ENCODE measurements around the gene FOXO6. TPM values are rescaled to one million over a fixed set of nuclear protein-coding genes. Genes with fewer than 3 reads are reported as not detected.

Gene FOXO6
- total RNA-seq, 2 donors from 2014 or later, result not detected

DNA sequence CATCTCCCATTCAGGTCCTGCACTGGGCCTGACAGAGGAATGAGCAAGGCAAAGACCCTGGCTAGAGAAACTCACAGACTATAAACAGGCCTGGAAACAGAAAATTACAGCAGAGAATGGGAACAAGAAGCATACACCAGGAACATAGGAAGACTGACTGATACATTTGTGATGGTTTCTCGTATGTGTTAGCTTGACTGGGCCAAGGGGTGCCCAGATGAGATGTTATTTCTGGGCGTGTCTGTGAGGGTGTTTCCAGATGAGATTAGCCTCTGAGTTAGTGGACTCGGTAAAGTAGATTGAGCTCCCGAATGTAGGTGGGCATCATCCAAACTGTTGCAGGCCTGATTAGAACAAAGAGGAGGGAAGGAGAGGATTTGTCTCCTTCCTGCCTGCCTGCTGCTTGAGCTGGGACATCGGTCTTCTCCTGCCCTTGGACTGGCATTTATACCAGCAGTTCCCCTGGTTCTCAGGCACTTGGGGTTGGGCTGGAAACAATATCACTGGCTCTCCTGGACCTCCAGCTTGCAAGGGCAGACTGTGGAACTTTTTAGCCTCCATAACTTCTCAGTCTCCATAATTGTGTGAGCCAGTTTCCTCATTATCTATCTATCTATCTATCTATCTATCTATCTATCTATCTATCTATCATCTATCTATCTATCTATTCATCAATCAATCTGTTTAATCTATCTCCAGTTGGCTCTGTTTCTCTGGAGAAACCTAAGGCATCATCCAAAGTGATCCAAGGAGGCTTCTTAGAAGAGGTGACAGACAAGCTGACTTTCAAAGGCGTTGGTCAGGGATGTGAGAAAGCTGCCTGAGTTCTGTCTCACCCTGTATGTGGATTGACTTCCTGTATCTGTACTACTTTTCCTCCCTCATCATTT lies 9.7 kb upstream of the FOXO6 start:
- DNase-seq (ENCODE audit: low spot score) (no peak), ATAC-seq (no peak)
- H3K4me1 Mint-ChIP-seq (ENCODE audit: low read depth in 2 of 2), result peaks cover 16 to 19% of the 10 kb centered on the region in 2 donors
- peaks cover 0 to 31% of the 10 kb centered on the region in 2 donors for H3K27me3 Mint-ChIP-seq
- H3K4me3 Mint-ChIP-seq, result no peak overlapping the region
- no peaks in the 10 kb centered on the region for H3K9me3 Mint-ChIP-seq
- no peak overlapping the region for H3K27ac Mint-ChIP-seq
- H3K36me3 Mint-ChIP-seq, result no peaks in the 10 kb centered on the region

DNA sequence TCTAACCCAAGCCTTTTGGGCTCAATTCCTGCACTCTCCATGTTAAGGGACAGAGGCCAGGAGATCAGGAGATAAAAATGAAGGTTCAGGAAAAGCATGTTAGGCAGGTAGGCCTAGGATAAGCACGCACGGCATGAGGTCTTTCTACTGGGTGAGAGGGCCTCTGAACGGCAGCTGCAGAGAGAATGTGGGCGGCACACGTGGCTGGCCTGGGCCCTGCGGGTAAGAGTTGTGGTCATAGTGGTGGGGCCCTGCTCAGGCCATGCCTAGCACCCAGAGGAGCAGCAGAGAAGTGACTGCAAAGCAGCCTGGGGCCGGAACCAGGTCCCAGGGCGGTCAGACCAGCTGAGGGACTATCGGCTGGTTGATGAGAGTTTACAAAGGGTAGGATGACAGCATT lies 7.5 kb upstream of the FOXO6 start:
- Mint-ChIP-seq H3K4me1 (ENCODE audit: low read depth in 2 of 2) (peaks cover 8 to 11% of the 10 kb centered on the region in 2 donors), H3K4me3 (peak overlapping the region; percentile 22), H3K36me3 (no peaks in the 10 kb centered on the region), H3K9me3 (no peaks in the 10 kb centered on the region), H3K27me3 (peaks cover 8 to 30% of the 10 kb centered on the region in 2 donors), H3K27ac (peak overlapping the region; percentile 18 to 59)
- peak; percentile 87 to 92 for ATAC-seq
- DNase-seq (ENCODE audit: low spot score), result peak; percentile 76

DNA sequence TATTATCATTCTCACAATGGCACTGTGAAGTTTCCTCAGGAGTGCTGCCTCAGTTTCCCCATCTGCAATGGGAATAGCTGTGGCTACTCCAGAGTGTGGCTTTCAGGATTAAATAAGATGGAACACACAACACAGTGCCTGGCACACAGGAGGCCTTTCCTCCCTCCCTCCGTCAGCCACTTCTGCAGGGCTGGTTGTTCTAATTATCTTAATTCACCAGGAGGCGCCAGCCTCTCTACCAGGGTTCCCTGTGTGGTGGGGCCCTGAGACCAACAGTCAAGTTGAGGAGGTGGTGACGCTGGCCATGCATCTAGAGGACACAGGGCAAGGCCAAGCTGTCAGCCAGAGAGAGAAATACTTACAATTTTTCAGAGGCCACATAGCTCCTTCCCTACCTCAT lies 6.3 kb upstream of the FOXO6 start:
- Mint-ChIP-seq H3K27me3 (peaks cover 14 to 27% of the 10 kb centered on the region in 2 donors), H3K4me3 (no peak overlapping the region), H3K27ac (no peak overlapping the region), H3K4me1 (ENCODE audit: low read depth in 2 of 2) (peaks cover 8 to 14% of the 10 kb centered on the region in 2 donors), H3K9me3 (no peaks in the 10 kb centered on the region), H3K36me3 (no peaks in the 10 kb centered on the region)
- no peak for ATAC-seq
- no peak for DNase-seq (ENCODE audit: low spot score)

DNA sequence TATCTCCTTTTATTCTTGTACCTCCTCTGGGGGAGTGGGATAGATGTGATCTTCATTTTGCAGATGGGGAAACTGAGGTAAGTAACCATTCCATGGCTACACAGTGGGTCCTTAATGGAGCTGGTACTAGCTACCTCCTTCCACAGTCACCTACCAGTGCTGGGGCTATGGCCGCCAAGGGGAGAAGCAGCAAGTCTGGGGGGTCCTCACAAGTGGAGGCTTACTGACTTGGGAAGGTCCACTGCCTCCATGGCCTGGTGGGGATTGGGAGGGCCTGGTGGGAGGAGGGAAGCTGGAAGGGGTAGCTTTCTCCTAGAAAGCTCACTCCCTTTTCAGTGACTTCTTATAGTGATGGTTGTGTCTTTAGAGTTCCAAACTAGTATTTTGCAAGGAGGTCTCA lies 5.9 kb upstream of the FOXO6 start:
- Mint-ChIP-seq H3K4me1 (ENCODE audit: low read depth in 2 of 2) (peaks cover 8 to 14% of the 10 kb centered on the region in 2 donors), H3K9me3 (no peaks in the 10 kb centered on the region), H3K27me3 (peaks cover 14 to 27% of the 10 kb centered on the region in 2 donors), H3K36me3 (no peaks in the 10 kb centered on the region), H3K4me3 (no peak overlapping the region), H3K27ac (no peak overlapping the region)
- no peak for DNase-seq (ENCODE audit: low spot score)
- ATAC-seq, result no peak

- no peak for DNase-seq (ENCODE audit: low spot score)
- Mint-ChIP-seq H3K36me3 (no peaks in the 10 kb centered on the region), H3K9me3 (no peaks in the 10 kb centered on the region), H3K4me1 (ENCODE audit: low read depth in 2 of 2) (peaks cover 8 to 14% of the 10 kb centered on the region in 2 donors), H3K4me3 (no peak overlapping the region), H3K27me3 (peaks cover 14 to 27% of the 10 kb centered on the region in 2 donors), H3K27ac (no peak overlapping the region)
- ATAC-seq, result no peak
These were observed 5.5 kb upstream of the FOXO6 start for GRCh38 chr1:41355761-41356160.

- Mint-ChIP-seq H3K4me1 (ENCODE audit: low read depth in 2 of 2) (peaks cover 8 to 14% of the 10 kb centered on the region in 2 donors), H3K4me3 (no peak overlapping the region), H3K27me3 (peaks cover 14 to 27% of the 10 kb centered on the region in 2 donors), H3K36me3 (no peaks in the 10 kb centered on the region), H3K27ac (no peak overlapping the region), H3K9me3 (no peaks in the 10 kb centered on the region)
- DNase-seq (ENCODE audit: low spot score) (no peak), ATAC-seq (no peak)
These were observed 4.5 kb upstream of the FOXO6 start for GRCh38 chr1:41356752-41357151.

- Mint-ChIP-seq H3K27ac (no peak overlapping the region), H3K4me3 (no peak overlapping the region), H3K4me1 (ENCODE audit: low read depth in 2 of 2) (peaks cover 8 to 14% of the 10 kb centered on the region in 2 donors), H3K27me3 (peaks cover 14 to 19% of the 10 kb centered on the region in 2 donors), H3K9me3 (no peaks in the 10 kb centered on the region), H3K36me3 (no peaks in the 10 kb centered on the region)
- DNase-seq (ENCODE audit: low spot score) (no peak), ATAC-seq (no peak)
These were observed 3.7 kb upstream of the FOXO6 start for GRCh38 chr1:41357451-41358101.

DNA sequence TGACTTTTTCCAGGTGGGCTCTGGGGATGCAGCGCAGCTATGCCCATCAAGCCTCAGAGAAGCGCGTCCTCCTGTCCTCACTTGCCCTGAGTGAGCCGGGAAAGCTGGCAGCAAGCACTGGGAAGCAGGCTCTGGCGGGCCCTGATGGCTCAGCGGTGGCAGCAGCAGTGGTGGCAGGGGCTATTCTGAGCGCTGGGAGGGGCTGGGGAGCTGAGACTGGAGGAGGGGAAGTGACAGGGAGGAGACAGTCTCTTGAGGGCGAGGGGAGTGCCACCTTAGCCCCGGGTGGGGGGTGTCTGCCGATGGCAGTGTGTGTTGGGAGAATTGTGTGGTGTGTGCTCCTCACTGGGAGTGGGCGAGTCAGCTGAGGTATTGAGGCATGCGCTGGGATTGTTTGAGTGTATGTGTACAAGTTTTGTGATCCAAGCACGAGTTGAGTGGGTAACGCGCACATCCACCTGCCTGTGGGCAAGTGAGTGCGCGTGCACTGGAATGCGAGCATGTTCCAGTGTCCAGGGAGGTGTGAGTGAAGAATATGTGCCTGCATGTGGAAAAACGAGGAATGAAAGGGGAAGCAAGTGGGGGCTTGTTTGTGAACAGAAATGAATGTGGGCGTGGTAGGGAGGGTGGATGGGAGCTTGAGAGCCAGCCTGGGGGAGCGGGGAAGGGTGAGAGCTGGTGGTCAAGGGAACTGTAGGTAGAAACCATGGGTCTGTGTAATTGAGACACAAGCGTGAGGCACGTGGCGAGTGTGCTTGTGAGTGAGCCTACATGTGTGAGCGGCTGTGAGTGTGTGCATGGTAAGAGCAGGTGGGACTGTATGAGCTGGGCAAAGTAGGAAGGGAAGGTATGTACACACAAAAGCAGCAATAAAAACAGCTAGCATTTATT lies 2.9 kb upstream of the FOXO6 start:
- no peaks in the 10 kb centered on the region for H3K9me3 Mint-ChIP-seq
- no peaks in the 10 kb centered on the region for H3K36me3 Mint-ChIP-seq
- DNase-seq (ENCODE audit: low spot score) (no peak), ATAC-seq (no peak)
- peaks cover 14 to 25% of the 10 kb centered on the region in 2 donors for H3K27me3 Mint-ChIP-seq
- H3K4me3 Mint-ChIP-seq, result no peak overlapping the region
- H3K4me1 Mint-ChIP-seq (ENCODE audit: low read depth in 2 of 2), result peaks cover 8 to 14% of the 10 kb centered on the region in 2 donors
- peak overlapping the region in 1 of 2 donors; percentile 19 for H3K27ac Mint-ChIP-seq

GRCh38 chr1:41359211-41360073 lies 1.8 kb upstream of the FOXO6 start:
- no peaks in the 10 kb centered on the region for H3K36me3 Mint-ChIP-seq
- H3K4me1 Mint-ChIP-seq (ENCODE audit: low read depth in 2 of 2), result peaks cover 4 to 6% of the 10 kb centered on the region in 2 donors
- no peaks in the 10 kb centered on the region for H3K9me3 Mint-ChIP-seq
- ATAC-seq (no peak), DNase-seq (ENCODE audit: low spot score) (no peak)
- H3K27ac Mint-ChIP-seq, result no peak overlapping the region
- peak overlapping the region; percentile 5 for H3K4me3 Mint-ChIP-seq
- H3K27me3 Mint-ChIP-seq, result peaks cover 22 to 29% of the 10 kb centered on the region in 2 donors

GRCh38 chr1:41360074-41360785 lies 1.0 kb upstream of the FOXO6 start:
- no peak for ATAC-seq
- H3K4me1 Mint-ChIP-seq (ENCODE audit: low read depth in 2 of 2), result peaks cover 4 to 10% of the 10 kb centered on the region in 2 donors
- H3K27ac Mint-ChIP-seq, result no peak overlapping the region
- peaks cover 22 to 35% of the 10 kb centered on the region in 2 donors for H3K27me3 Mint-ChIP-seq
- no peak for DNase-seq (ENCODE audit: low spot score)
- H3K9me3 Mint-ChIP-seq, result no peaks in the 10 kb centered on the region
- peak overlapping the region; percentile 58 for H3K4me3 Mint-ChIP-seq
- H3K36me3 Mint-ChIP-seq, result no peaks in the 10 kb centered on the region

GRCh38 chr1:41361495-41362356 lies 492 bp downstream of the FOXO6 start:
- ATAC-seq (no peak), DNase-seq (ENCODE audit: low spot score) (peak; percentile 55)
- Mint-ChIP-seq H3K9me3 (no peaks in the 10 kb centered on the region), H3K4me1 (ENCODE audit: low read depth in 2 of 2) (peaks cover 4 to 12% of the 10 kb centered on the region in 2 donors), H3K36me3 (no peaks in the 10 kb centered on the region), H3K27ac (no peak overlapping the region), H3K4me3 (peak overlapping the region; percentile 45), H3K27me3 (peaks cover 22 to 32% of the 10 kb centered on the region in 2 donors)

- Mint-ChIP-seq H3K27me3 (peaks cover 26 to 36% of the 10 kb centered on the region in 2 donors), H3K4me1 (ENCODE audit: low read depth in 2 of 2) (peaks cover 4 to 12% of the 10 kb centered on the region in 2 donors), H3K36me3 (no peaks in the 10 kb centered on the region), H3K27ac (no peak overlapping the region), H3K4me3 (peak overlapping the region; percentile 45), H3K9me3 (no peaks in the 10 kb centered on the region)
- ATAC-seq, result no peak
- no peak for DNase-seq (ENCODE audit: low spot score)
These were observed 1.1 kb downstream of the FOXO6 start for GRCh38 chr1:41362357-41362721.

All from natural killer cell treated with Interleukin-12 subunit alpha and Interleukin-12 subunit beta and Interleukin-15 and Interleukin-18, amount 100 ng/mL, for 72 hours (primary cell).